HG03108 (cell line): ENCODE measurements around the gene TAF11L12.
"Not testable (repeated sequence)": the region's sequence is repeated elsewhere in the genome, so short reads cannot be mapped to it uniquely, and the experiment has no call there.

Source experiments
- ATAC-seq: cut with Tn5 transposase; IDR thresholded peaks from one replicate; pipeline ENCODE4 v1.9.1; 2021; ENCODE audit warnings: moderate library complexity; ENCODE audit not compliant: unreplicated experiment

Gene TAF11L12

DNA sequence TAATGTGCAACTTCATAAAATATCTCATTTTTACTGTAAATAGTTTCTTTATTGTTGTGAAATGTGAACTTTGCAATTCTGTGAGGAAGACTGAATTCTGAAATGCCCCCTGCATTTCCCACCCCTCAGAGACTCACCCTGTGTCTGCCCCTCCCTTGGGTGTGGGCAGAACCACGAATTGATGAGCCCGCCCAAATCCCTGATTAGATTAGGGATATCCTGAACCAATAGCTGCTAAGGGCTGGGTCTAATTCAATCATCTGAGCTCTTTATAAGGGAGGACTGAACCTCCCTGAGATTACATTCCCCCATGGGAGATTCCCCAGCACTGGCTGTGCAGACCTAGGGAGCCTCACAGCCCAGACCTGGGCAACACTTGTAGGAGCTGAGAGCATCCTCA lies at the start of gene TAF11L12:
Gene TAF11L12 (plus strand): TSS at position 301 of the 400 bp plus-strand sequence.
- ATAC-seq, result not testable (repeated sequence)

DNA sequence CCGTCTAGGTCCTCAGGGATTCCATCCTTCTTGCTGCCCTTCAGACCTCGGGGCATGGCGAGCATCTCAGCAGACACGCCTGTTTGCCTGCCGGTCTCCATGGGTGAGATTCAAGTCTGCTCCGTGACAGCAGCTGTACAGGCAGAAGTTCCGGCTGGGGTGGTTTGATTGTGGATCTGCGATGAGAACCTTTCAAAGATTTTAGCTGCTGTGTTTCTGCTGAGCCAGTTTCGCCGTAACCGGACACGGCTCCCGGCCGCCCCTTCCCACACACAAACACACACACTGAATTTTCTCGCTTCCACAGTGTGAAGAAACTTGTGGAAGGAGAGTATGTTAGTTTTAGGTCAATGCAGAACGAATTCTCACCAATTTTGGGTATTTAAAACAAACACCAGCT lies 24.5 kb upstream of the TAF11L12 start, which contains the start of gene TAF11L7:
Gene TAF11L7 (minus strand): TSS at position 101 of the 400 bp plus-strand sequence.
- ATAC-seq, result not testable (repeated sequence)

DNA sequence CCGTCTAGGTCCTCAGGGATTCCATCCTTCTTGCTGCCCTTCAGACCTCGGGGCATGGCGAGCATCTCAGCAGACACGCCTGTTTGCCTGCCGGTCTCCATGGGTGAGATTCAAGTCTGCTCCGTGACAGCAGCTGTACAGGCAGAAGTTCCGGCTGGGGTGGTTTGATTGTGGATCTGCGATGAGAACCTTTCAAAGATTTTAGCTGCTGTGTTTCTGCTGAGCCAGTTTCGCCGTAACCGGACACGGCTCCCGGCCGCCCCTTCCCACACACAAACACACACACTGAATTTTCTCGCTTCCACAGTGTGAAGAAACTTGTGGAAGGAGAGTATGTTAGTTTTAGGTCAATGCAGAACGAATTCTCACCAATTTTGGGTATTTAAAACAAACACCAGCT lies 19.3 kb upstream of the TAF11L12 start, which contains the start of gene TAF11L8:
Gene TAF11L8 (minus strand): TSS at position 101 of the 400 bp plus-strand sequence.
- ATAC-seq, result not testable (repeated sequence)

- ATAC-seq, result not testable (repeated sequence)
These were observed 15.9 kb upstream of the TAF11L12 start, which contains the start of gene TAF11L9 for GRCh38 chr5:17594255-17594654. Gene TAF11L9, minus strand, starts transcription at chr5:17594394.

DNA sequence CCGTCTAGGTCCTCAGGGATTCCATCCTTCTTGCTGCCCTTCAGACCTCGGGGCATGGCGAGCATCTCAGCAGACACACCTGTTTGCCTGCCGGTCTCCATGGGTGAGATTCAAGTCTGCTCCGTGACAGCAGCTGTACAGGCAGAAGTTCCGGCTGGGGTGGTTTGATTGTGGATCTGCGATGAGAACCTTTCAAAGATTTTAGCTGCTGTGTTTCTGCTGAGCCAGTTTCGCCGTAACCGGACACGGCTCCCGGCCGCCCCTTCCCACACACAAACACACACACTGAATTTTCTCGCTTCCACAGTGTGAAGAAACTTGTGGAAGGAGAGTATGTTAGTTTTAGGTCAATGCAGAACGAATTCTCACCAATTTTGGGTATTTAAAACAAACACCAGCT lies 12.5 kb upstream of the TAF11L12 start, which contains the start of gene TAF11L10:
Gene TAF11L10 (minus strand): TSS at position 101 of the 400 bp plus-strand sequence.
- ATAC-seq, result not testable (repeated sequence)

DNA sequence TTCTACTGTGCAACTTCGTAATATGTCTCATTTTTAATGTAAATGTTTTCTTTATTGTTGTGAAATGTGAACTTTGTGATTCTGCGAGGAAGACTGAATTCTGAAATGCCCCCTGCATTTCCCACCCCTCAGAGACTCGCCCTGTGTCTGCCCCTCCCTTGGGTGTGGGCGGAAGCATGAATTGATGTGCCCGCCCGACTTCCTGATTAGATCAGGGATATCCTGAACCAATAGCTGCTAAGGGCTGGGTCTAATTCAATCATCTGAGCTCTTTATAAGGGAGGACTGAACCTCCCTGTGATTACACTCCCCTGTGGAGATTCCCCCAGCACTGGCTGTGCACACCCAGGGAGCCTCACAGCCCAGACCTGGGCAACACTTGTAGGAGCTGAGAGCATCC lies 6.3 kb upstream of the TAF11L12 start, which contains the start of gene TAF11L11:
Gene TAF11L11 (plus strand): TSS at position 304 of the 400 bp plus-strand sequence.
- not testable (repeated sequence) for ATAC-seq

DNA sequence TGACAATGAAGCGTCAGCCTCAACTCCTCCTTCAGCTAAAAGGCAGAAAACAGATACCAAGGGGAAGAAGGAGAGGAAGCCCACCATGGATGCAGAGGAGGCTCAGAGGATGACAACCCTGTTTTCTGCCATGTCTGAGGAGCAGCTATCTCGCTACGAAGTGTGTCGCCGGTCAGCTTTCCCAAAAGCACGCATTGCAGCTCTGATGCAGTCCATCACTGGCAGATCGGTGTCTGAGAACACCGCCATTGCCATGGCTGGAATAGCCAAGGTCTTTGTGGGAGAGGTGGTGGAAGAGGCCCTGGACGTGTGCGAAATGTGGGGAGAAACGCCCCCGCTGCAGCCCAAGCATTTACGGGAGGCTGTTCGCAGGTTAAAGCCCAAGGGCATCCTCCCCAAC lies 5.2 kb upstream of the TAF11L12 start:
- ATAC-seq, result no peak

- not testable (repeated sequence) for ATAC-seq
These were observed 2.7 kb upstream of the TAF11L12 start for GRCh38 chr5:17607461-17607860.

GRCh38 chr5:17614872-17615605 lies 4.8 kb downstream of the TAF11L12 start:
- no peak for ATAC-seq

DNA sequence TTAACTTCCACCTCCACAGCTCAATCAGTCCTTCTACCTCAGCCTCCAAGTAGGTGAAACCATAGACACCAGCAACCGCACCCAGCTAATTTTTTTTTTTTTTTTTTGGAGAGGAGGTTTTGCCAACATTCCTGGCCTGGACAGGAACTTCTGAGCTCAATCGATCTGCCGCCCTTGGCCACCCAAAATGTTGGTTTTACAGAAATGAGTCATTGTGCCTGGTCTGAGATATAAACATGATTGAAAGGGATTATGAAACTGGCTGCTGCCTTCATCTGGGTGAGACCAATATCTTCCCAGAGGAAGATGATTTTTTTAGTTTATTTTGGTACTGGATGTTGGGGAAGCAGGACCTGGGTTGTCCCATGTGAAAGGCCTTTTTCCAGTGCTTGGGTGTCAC lies 9.2 kb downstream of the TAF11L12 start:
- ATAC-seq, result no peak

DNA sequence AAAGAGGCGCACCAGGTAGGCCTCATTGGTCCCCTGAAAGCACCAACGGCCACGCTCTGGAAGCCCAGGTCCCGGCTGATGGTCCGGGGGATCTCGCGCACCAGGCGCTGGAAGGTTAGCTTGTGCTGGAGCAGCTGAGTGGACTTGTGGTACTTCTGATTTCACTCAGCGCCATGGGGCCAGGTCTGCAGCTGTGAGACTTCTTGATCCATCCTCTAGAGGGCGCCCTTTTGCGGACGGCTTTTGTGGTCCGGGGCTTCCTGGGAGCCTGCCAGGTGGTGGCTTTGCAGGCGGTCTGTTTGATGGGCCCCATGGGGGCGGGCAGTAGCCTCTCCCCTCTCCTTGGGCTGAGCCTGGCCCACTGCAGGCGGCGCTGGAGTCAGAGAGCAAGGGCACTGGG lies 10.4 kb downstream of the TAF11L12 start:
- no peak for ATAC-seq

- ATAC-seq, result no peak
These were observed 15.5 kb downstream of the TAF11L12 start for GRCh38 chr5:17625686-17626085.

DNA sequence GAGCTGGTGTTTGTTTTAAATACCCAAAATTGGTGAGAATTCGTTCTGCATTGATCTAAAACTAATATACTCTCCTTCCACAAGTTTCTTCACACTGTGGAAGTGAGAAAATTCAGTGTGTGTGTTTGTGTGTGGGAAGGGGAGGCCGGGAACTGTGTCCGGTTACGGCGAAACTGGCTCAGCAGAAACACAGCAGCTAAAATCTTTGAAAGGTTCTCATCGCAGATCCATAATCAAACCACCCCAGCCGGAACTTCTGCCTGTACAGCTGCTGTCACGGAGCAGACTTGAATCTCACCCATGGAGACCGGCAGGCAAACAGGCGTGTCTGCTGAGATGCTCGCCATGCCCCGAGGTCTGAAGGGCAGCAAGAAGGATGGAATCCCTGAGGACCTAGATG lies 21.6 kb downstream of the TAF11L12 start, which contains the start of gene TAF11L13:
Gene TAF11L13 (plus strand): TSS at position 301 of the 400 bp plus-strand sequence.
- ATAC-seq, result not testable (repeated sequence)

- no peak for ATAC-seq
These were observed 24.0 kb downstream of the TAF11L12 start, which contains the start of gene TAF11L14 for GRCh38 chr5:17634160-17634559. Gene TAF11L14, plus strand, starts transcription at chr5:17634460.

DNA sequence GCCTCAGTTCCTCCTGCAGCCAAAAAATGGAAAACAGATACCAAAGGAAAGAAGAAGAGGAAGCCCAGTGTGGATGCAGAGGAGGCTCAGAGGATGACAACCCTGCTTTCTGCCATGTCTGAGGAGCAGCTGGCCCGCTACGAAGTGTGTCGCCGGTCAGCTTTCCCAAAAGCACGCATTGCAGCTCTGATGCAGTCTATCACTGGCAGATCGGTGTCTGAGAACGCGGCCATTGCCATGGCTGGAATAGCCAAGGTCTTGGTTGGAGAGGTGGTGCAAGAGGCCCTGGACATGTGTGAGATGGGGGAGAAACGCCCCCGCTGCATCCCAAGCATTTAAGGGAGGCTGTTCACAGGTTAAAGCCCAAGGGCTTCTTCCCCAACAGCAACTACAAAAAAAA lies 39.0 kb downstream of the TAF11L12 start:
- ATAC-seq, result not testable (repeated sequence)

GRCh38 chr5:17655201-17655759 lies 45.1 kb downstream of the TAF11L12 start:
- not testable (repeated sequence) for ATAC-seq

DNA sequence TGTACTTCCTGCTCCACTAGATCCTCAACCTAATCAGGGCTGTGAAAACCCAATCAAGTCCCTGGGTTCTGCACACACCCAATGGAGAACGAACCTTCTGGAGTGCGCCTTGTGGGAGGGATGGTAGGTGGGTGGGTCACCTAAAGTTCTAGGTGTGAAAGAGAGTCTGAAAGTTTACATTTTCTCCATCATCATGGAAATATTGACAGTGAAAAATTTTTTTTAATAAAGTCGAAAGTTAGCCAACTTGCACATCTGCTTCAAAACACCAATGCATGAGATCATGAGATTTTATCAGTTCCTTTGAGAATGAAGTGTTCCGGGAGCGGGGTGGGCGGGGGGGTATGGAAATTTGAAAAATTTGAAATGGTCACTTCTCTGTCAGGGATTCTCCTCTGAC lies 45.7 kb downstream of the TAF11L12 start:
- ATAC-seq, result no peak
